Endothelial cell (in vitro differentiated cells): ENCODE results near the gene TECRL. TPM values are rescaled to one million over a fixed set of nuclear protein-coding genes. Genes with fewer than 3 reads are reported as not detected.

Source experiments
- DNase-seq: peaks from one replicate; pipeline ENCODE4 v3.0.0; 2021; ENCODE audit warnings: low spot score
- H3K27ac Mint-ChIP-seq: one replicate; pipeline ENCODE4 v1.8.0; 2021; ENCODE audit warnings: mixed read lengths, inconsistent platforms; ENCODE audit not compliant: unreplicated experiment
- H3K27me3 Mint-ChIP-seq: one replicate; pipeline ENCODE4 v1.8.0; 2021; ENCODE audit warnings: mild to moderate bottlenecking, moderate library complexity, mixed read lengths, inconsistent platforms; ENCODE audit not compliant: unreplicated experiment
- H3K36me3 Mint-ChIP-seq: one replicate; pipeline ENCODE4 v1.8.0; 2021; ENCODE audit warnings: mild to moderate bottlenecking, low read depth, mixed read lengths, inconsistent platforms; ENCODE audit not compliant: unreplicated experiment
- H3K4me1 Mint-ChIP-seq: one replicate; pipeline ENCODE4 v1.8.0; 2021; ENCODE audit warnings: mild to moderate bottlenecking, mixed read lengths, inconsistent platforms; ENCODE audit not compliant: unreplicated experiment
- H3K4me3 Mint-ChIP-seq: one replicate; pipeline ENCODE4 v1.8.0; 2021; ENCODE audit warnings: mild to moderate bottlenecking, mixed read lengths, inconsistent platforms; ENCODE audit not compliant: unreplicated experiment
- H3K9me3 Mint-ChIP-seq: one replicate; pipeline ENCODE4 v1.8.0; 2021; ENCODE audit warnings: mixed read lengths, inconsistent platforms; ENCODE audit not compliant: unreplicated experiment
- CTCF ChIP-seq: fragments of 200-600 bp; sonication (generic); IDR thresholded peaks from one replicate; pipeline ENCODE4 v1.5.0; 2021; ENCODE audit warnings: antibody characterized with exemption; ENCODE audit not compliant: unreplicated experiment
- total RNA-seq: library from RNA; stranded (reverse); fragmentation: NEBNext Ultra II Directional; extraction: Animal tissue kit (Norgen Biotek cat#: 25700); gene quantifications from one replicate; pipeline ENCODE4 v1.2.1, GENCODE V29; 2021; ENCODE audit not compliant: unreplicated experiment

The TECRL gene
- total RNA-seq, 1 donor from 2014 or later: not detected

GRCh38 chr4:64385220-64385619, 24.0 kb downstream of the TECRL start:
- H3K4me1 Mint-ChIP-seq: peaks cover 10% of the 10 kb centered on the region
- no peak for TF ChIP-seq CTCF
- peaks cover 2% of the 10 kb centered on the region for H3K27me3 Mint-ChIP-seq

GRCh38 chr4:64384237-64385203, 24.7 kb downstream of the TECRL start:
- no peak for DNase-seq
- Mint-ChIP-seq H3K27ac (no peak overlapping the region), H3K9me3 (no peaks in the 10 kb centered on the region), H3K4me3 (no peak overlapping the region), H3K36me3 (no peaks in the 10 kb centered on the region), H3K27me3 (peaks cover 2% of the 10 kb centered on the region), H3K4me1 (peaks cover 15% of the 10 kb centered on the region)
- TF ChIP-seq CTCF: no peak

More at GRCh38 chr4:64385220-64385619, 24.0 kb downstream of the TECRL start:
- Mint-ChIP-seq H3K9me3 (no peaks in the 10 kb centered on the region), H3K36me3 (no peaks in the 10 kb centered on the region), H3K27ac (no peak overlapping the region), H3K4me3 (no peak overlapping the region)
- DNase-seq: no peak

GRCh38 chr4:64368741-64369140, 40.5 kb downstream of the TECRL start:
- no peaks in the 10 kb centered on the region for H3K36me3 Mint-ChIP-seq
- no peak for TF ChIP-seq CTCF
- H3K4me3 Mint-ChIP-seq: no peak overlapping the region
- H3K9me3 Mint-ChIP-seq: no peaks in the 10 kb centered on the region
- H3K27me3 Mint-ChIP-seq: no peaks in the 10 kb centered on the region
- no peak overlapping the region for H3K27ac Mint-ChIP-seq
- H3K4me1 Mint-ChIP-seq: no peaks in the 10 kb centered on the region
- DNase-seq: no peak

- no peaks in the 10 kb centered on the region for H3K36me3 Mint-ChIP-seq
- no peak overlapping the region for H3K4me3 Mint-ChIP-seq
- H3K4me1 Mint-ChIP-seq: no peaks in the 10 kb centered on the region
- H3K27ac Mint-ChIP-seq: no peak overlapping the region
- H3K27me3 Mint-ChIP-seq: no peaks in the 10 kb centered on the region
- DNase-seq: no peak
- TF ChIP-seq CTCF: no peak
- H3K9me3 Mint-ChIP-seq: no peaks in the 10 kb centered on the region
These were observed 47.9 kb downstream of the TECRL start for GRCh38 chr4:64361399-64361740.
